SU-DHL-6 (cell line): ENCODE results near the gene TBX19.

ENCODE experiments used
- CTCF ChIP-seq: fragments of 200-600 bp; sonication (generic); IDR thresholded peaks from one replicate; pipeline ENCODE4 v1.5.1; 2017; ENCODE audit warnings: antibody characterized with exemption, mild to moderate bottlenecking, low read length, moderate library complexity; ENCODE audit not compliant: insufficient read depth, poor library complexity, severe bottlenecking
- EZH2phosphoT487 ChIP-seq: fragments of 200-600 bp; sonication (generic), shearing (Covaris generic); conservative IDR thresholded peaks from 2 replicates; pipeline ENCODE4 v1.6.1; 2018; ENCODE audit warnings: mild to moderate bottlenecking, antibody characterized with exemption, low read length, moderate library complexity, mixed read lengths

DNA sequence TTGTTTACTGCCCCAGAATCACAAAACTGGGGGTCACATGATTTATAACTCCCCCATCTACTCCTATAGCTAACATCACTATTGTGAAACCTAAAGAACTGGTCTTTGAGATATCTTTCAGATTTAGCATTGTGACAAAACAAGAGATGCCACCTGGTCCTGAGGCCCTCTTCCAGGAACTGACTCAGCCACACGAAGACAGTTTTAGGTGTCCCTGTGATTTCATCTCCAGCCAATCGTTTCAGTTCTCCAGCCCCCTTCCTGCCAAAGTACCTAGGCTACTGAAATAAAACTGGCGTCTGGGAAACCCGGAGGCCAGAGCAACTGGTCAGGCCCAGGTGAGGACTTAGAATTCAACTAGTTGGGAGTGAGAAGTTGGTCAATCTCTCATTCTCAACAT, 36.6 kb downstream of the TBX19 start:
- TF ChIP-seq CTCF = no peak
- no peak for TF ChIP-seq EZH2phosphoT487
